Measurements from ENCODE around the gene PROCR.
"Not testable (repeated sequence)": the region's sequence is repeated elsewhere in the genome, so short reads cannot be mapped to it uniquely, and the experiment has no call there.

Gene PROCR

GRCh38 chr20:35171753-35172433 is at the start of gene PROCR:
TSS of gene PROCR (plus strand) at chr20:35172072. CDS start at chr20:35172155, 83 bp downstream.
- peak; percentile 26 for DNase-seq

GRCh38 chr20:35122756-35123405 is 49.0 kb upstream of the PROCR start:
- DNase-seq, result no peak

- DNase-seq, result no peak
Measured at GRCh38 chr20:35125753-35126152, 46.1 kb upstream of the PROCR start.

GRCh38 chr20:35129647-35130069 is 42.2 kb upstream of the PROCR start:
- no peak for DNase-seq

GRCh38 chr20:35131934-35132333 is 39.9 kb upstream of the PROCR start:
- DNase-seq, result no peak

- DNase-seq, result no peak
Measured at GRCh38 chr20:35133031-35133430, 38.8 kb upstream of the PROCR start.

GRCh38 chr20:35133735-35134134 is 38.1 kb upstream of the PROCR start:
- no peak for DNase-seq

- no peak for DNase-seq
Measured at GRCh38 chr20:35134472-35134871, 37.4 kb upstream of the PROCR start.

GRCh38 chr20:35134880-35135279 is 37.0 kb upstream of the PROCR start:
- no peak for DNase-seq

GRCh38 chr20:35135867-35136586 is 35.8 kb upstream of the PROCR start:
- no peak for DNase-seq

- DNase-seq, result no peak
Measured at GRCh38 chr20:35144694-35145093, 27.2 kb upstream of the PROCR start.

- peak; percentile 31 for DNase-seq
Measured at GRCh38 chr20:35145141-35145564, 26.7 kb upstream of the PROCR start.

GRCh38 chr20:35146299-35146919 is 25.5 kb upstream of the PROCR start:
- no peak for DNase-seq

- DNase-seq, result peak; percentile 68
Measured at GRCh38 chr20:35146920-35147574, 24.8 kb upstream of the PROCR start, which contains the start of gene EDEM2. TSS of gene EDEM2 (minus strand) at chr20:35147336. CDS start at chr20:35147258, 78 bp downstream.

- DNase-seq, result not testable (repeated sequence)
Measured at GRCh38 chr20:35147575-35148071, 24.2 kb upstream of the PROCR start.

- DNase-seq, result no peak
Measured at GRCh38 chr20:35150846-35151579, 20.9 kb upstream of the PROCR start.

GRCh38 chr20:35151736-35152135 is 20.1 kb upstream of the PROCR start:
- no peak for DNase-seq

- DNase-seq, result no peak
Measured at GRCh38 chr20:35155936-35156335, 15.9 kb upstream of the PROCR start.

- no peak for DNase-seq
Measured at GRCh38 chr20:35156978-35157377, 14.9 kb upstream of the PROCR start.

- not testable (repeated sequence) for DNase-seq
Measured at GRCh38 chr20:35160341-35160740, 11.5 kb upstream of the PROCR start.

- not testable (repeated sequence) for DNase-seq
Measured at GRCh38 chr20:35164531-35164930, 7.3 kb upstream of the PROCR start.

Measured in DMS79 (cell line).